ENCODE data around the gene YAF2. TPM values are rescaled to one million over a fixed set of nuclear protein-coding genes. Genes with fewer than 3 reads are reported as not detected.
"Not testable (repeated sequence)": the region's sequence is repeated elsewhere in the genome, so short reads cannot be mapped to it uniquely, and the experiment has no call there.

Gene YAF2
- polyA plus RNA-seq, 1 donor from 2014 or later = 20.1 TPM

DNA sequence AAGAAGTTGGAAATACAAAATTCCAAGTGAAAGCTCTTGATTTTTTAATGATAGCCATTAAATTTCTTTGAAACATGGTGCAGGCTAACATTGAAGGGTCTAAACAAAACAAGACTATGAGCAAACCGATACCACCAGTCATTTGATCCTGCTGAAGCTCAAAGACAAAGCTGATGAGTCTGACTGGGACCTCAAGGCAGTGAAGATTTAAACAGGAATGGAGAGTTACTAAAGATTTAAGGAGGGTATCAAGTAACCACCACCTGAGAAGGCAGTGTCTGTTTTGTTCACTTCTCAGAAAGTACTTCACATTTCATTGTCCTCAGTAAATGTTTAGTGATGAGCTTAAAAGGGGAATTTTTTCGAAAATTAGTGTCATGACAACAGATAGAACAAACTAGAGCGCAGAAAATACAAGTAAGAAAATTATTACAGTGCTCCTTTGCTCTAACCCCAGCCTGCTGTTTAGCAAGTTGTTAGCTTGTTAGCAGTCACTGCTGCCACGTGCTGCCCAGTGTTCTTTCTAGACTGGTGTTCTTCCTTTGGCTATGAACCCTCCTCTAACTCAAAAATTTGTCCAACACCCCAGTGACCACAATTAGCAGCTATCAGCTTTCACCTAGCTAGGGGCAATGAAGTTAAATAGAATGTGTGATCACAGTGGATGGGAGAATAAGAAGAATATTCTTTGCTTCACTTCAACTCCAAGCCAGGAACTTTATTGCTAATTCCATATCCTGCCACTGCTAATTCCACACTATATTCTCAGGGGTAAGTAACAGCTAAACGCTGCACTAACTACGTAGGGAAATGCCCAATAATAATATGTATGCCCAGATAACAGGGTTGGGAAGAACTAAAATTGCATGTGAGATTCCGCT, 41.1 kb downstream of the YAF2 start:
- Mint-ChIP-seq H3K36me3 (peaks cover 3% of the 10 kb centered on the region), H3K27ac (no peak overlapping the region), H3K4me1 (peaks cover 0 to 12% (median 3%) of the 10 kb centered on the region in 3 donors), H3K27me3 (no peaks in the 10 kb centered on the region), H3K9me3 (no peaks in the 10 kb centered on the region), H3K4me3 (no peak overlapping the region)

DNA sequence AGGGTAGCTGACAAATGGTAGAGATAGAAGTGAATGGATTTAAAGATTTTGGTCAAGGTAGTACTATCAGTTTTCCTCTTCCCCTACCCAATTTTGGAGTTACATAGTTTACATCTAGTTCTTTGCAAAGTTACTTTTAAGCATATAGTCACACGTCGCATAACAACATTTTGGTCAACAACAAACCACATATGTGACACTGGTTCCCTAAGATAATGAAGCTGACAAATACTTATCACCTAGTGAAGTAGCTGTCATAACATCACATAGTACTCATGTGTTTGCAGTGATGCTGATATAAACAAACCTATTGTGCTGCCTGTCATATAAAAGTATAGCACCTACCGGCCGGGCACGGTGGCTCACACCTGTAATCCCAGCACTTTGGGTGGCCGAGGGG, 45.4 kb downstream of the YAF2 start:
- peaks cover 4 to 20% (median 11%) of the 10 kb centered on the region in 3 donors for H3K4me1 Mint-ChIP-seq
- no peaks in the 10 kb centered on the region for H3K27me3 Mint-ChIP-seq
- no peak overlapping the region for H3K27ac Mint-ChIP-seq
- H3K9me3 Mint-ChIP-seq = no peaks in the 10 kb centered on the region
- H3K4me3 Mint-ChIP-seq = no peak overlapping the region
- no peaks in the 10 kb centered on the region for H3K36me3 Mint-ChIP-seq

DNA sequence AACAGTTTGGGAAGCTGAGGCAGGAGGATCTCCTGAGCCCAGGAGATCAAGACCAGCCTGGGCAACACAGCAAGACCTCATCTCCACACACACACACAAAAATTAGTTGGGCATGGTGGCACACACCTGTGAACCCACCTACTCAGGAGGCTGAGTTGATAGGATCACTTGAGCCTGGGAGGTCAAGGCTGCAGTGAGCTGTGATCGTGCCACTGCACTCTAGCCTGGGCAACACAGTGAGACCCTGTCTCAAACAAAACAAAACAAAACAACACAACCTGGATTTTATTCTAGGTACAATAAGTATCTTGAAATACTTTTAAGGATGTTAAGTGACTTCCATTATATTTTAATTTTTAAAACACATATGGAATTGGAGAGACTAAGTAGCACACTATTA, 45.8 kb downstream of the YAF2 start:
- Mint-ChIP-seq H3K4me3 (no peak overlapping the region), H3K36me3 (no peaks in the 10 kb centered on the region), H3K27me3 (no peaks in the 10 kb centered on the region), H3K27ac (peak overlapping the region in 1 of 3 donors; percentile 57), H3K9me3 (no peaks in the 10 kb centered on the region), H3K4me1 (peaks cover 4 to 20% (median 11%) of the 10 kb centered on the region in 3 donors)

DNA sequence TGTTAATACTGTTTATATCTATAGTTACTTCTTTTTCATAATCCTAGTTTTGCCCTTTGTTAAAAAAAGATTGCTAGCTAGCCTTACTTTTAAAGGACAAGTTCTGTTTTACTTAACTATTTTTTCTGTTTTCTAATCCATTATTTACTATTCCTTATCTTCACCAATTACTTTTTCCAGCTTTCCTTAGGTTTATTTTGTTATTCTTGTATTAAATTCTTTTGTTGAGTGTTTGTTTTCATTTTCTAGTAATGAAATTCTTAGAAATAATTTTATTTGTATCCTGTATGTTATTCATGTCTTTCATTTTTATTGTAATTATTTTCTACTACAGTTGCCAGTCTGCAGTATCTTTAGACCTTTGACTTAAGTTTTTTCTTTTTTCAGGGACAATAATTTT, 47.7 kb downstream of the YAF2 start:
- H3K4me3 Mint-ChIP-seq = no peak overlapping the region
- H3K9me3 Mint-ChIP-seq = no peaks in the 10 kb centered on the region
- H3K36me3 Mint-ChIP-seq = no peaks in the 10 kb centered on the region
- peaks cover 9 to 22% (median 13%) of the 10 kb centered on the region in 3 donors for H3K4me1 Mint-ChIP-seq
- no peaks in the 10 kb centered on the region for H3K27me3 Mint-ChIP-seq
- H3K27ac Mint-ChIP-seq = no peak overlapping the region

DNA sequence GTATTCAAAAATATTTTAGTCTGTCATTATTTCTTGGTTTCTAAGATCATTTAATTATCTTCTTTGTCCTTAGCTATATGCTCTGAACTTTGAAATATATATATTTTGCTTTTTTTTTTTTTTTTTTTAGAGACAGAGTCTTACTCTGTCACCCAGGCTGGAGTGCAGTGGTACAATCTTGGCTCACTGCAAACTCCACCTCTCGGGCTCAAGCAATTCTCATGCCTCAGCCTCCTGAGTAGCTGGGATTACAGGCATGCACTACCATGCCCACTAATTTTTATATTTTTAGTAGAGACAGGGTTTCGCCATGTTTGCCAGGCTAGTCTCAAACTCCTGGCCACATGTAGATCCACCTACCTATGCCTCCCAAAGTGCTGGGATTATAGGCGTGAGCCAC, 49.8 kb downstream of the YAF2 start:
- not testable (repeated sequence) for H3K27ac Mint-ChIP-seq, H3K36me3 Mint-ChIP-seq, H3K27me3 Mint-ChIP-seq, H3K9me3 Mint-ChIP-seq, H3K4me3 Mint-ChIP-seq
- peaks cover 9 to 20% (median 19%) of the 10 kb centered on the region in 3 donors for H3K4me1 Mint-ChIP-seq

DNA sequence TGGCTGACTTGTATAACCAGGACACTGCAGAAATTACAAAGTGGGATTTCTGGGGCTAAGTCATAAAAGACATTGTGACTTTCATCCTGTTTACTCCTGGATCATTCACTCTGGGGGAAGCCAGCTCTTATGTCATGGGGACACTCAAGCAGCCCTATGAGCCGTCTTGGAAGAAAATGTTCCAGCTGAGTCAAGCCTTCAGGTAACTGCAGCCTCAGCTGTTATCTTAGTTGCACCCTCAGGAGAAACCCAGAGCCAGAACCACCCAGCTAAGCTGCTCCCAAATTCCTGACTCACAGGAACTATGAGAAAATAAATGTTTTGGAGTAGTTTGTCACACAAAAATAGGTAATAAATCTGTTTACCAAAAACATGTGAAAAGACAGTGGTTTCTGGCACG, 50.2 kb downstream of the YAF2 start:
- no peaks in the 10 kb centered on the region for H3K9me3 Mint-ChIP-seq
- peaks cover 9 to 25% (median 20%) of the 10 kb centered on the region in 3 donors for H3K4me1 Mint-ChIP-seq
- H3K27ac Mint-ChIP-seq = no peak overlapping the region

DNA sequence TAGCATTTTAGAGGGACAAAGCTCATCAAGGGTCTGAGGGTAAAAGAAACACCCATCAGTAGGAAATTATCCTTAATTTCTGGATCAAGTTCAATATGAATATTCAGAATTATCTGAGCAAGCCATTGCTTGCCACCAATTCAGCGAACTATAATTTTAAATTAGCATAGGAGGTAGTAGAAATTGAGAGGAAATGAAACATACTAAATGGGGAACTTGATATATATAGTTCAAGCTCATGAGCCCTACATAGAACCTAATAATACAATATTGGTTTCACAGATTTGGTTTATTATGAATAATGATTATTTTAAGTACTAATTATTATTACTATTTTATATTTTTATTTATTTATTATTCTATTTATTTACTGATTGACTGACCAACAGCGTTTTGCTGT, 51.3 kb downstream of the YAF2 start:
- H3K9me3 Mint-ChIP-seq = no peaks in the 10 kb centered on the region
- no peak overlapping the region for H3K27ac Mint-ChIP-seq
- H3K4me3 Mint-ChIP-seq = peak overlapping the region in 3 of 4 donors; percentile 16 to 83 (median 79)
- peaks cover 9 to 30% (median 23%) of the 10 kb centered on the region in 3 donors for H3K4me1 Mint-ChIP-seq
- peaks cover 4% of the 10 kb centered on the region for H3K36me3 Mint-ChIP-seq
- H3K27me3 Mint-ChIP-seq = no peaks in the 10 kb centered on the region

More for the DNA sequence above, 50.2 kb downstream of the YAF2 start:
- Mint-ChIP-seq H3K4me3 (no peak overlapping the region), H3K36me3 (peaks cover 4% of the 10 kb centered on the region), H3K27me3 (no peaks in the 10 kb centered on the region)

DNA sequence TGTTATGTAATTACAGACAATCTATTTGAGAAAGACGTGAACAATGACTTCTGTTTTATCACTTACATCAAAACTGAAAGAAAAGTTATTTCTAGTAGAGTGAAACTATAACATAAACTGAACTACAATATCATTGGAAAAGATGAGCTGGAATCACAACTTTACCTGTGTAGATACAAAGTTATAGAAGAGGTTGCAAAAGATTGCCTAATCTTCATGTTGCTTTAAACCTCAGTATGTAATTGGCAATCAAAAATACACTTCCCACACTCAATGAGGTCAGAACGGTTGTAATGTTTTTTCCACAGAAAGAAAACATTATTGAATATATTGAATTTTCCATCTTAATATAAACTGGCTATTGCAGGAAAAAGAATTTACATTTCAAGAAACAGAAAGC, 55.7 kb downstream of the YAF2 start:
- no peaks in the 10 kb centered on the region for H3K9me3 Mint-ChIP-seq
- peaks cover 11% of the 10 kb centered on the region for H3K36me3 Mint-ChIP-seq
- H3K27me3 Mint-ChIP-seq = no peaks in the 10 kb centered on the region
- H3K4me3 Mint-ChIP-seq = no peak overlapping the region
- H3K4me1 Mint-ChIP-seq = peaks cover 4 to 23% (median 17%) of the 10 kb centered on the region in 3 donors
- no peak overlapping the region for H3K27ac Mint-ChIP-seq

DNA sequence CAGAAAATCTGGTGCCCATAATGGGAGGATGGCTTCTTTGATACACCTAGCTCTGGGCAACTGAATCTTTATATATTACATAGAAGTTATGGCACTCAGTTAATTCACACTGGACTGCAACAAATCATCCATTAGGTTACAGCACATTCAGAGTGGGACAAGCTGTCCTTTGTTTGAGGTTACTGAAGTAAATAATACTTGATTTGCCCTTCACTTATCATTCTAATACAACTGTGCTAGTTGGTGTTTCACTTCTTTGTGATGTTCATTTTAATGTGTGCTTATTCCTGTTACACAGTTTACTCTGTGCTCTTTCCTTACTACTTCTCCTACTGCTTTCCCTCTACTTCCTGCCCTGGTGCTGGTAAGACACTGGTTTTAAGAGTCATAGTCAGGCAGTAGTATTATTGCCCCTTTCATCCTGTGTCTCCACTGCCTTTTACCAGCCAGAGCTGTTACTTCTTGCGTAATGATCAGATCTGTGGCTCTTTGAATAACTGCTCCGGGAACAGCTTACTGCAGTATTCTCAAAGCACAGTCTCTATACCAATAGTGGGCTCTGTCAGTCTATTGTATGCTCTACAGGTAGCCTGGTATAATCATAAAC, 57.0 kb downstream of the YAF2 start:
- Mint-ChIP-seq H3K9me3 (peaks cover 0 to 4% (median 0%) of the 10 kb centered on the region in 3 donors), H3K4me1 (peaks cover 2 to 29% (median 12%) of the 10 kb centered on the region in 3 donors)

DNA sequence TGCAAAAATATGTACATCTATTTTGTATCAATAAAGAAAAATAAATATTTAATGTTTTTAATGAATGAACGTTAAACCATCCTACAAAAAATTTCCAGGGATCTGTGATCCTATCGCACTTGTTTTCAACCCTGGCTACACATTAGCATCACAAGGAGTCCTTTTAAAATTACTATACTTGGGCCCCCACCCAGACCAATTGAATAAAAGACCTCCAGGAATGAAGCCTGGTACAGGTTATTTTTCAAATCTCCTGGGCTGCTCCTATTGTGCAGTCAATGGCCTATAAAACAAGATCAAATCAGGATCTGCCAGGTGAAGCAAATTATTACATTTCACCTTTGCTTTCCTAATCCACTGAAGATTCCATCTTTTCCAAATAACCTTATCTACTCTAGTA, 59.9 kb downstream of the YAF2 start:
- Mint-ChIP-seq H3K9me3 (peaks cover 0 to 9% (median 4%) of the 10 kb centered on the region in 3 donors), H3K4me1 (peaks cover 15 to 35% (median 26%) of the 10 kb centered on the region in 3 donors), H3K36me3 (peaks cover 10% of the 10 kb centered on the region), H3K27ac (no peak overlapping the region), H3K27me3 (no peaks in the 10 kb centered on the region), H3K4me3 (no peak overlapping the region)

More for the DNA sequence above, 57.0 kb downstream of the YAF2 start:
- Mint-ChIP-seq H3K4me3 (no peak overlapping the region), H3K36me3 (peaks cover 14% of the 10 kb centered on the region), H3K27ac (peak overlapping the region in 2 of 3 donors; percentile 7 to 54), H3K27me3 (no peaks in the 10 kb centered on the region)

DNA sequence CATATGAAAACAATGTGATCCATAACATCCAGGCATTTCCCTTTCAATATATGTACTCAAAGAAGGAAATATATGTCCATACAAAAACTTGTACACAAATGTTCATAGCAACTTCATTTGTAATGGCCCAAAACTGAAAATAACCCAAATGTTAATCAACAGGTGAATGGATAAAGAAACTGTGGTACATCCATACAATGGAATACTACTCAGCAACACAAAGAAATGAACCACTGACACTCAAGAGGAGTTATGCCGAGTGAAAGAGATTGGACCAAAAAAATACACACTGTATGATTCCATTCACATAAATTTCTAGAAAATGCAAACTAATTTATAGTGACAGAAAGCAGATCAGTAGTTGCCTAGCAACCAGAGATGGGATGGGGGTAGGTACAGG, 63.1 kb downstream of the YAF2 start:
- Mint-ChIP-seq H3K4me1 (peaks cover 27 to 45% (median 30%) of the 10 kb centered on the region in 3 donors), H3K27ac (no peak overlapping the region), H3K4me3 (no peak overlapping the region), H3K27me3 (no peaks in the 10 kb centered on the region), H3K9me3 (peaks cover 0 to 9% (median 4%) of the 10 kb centered on the region in 3 donors), H3K36me3 (peaks cover 10% of the 10 kb centered on the region)

DNA sequence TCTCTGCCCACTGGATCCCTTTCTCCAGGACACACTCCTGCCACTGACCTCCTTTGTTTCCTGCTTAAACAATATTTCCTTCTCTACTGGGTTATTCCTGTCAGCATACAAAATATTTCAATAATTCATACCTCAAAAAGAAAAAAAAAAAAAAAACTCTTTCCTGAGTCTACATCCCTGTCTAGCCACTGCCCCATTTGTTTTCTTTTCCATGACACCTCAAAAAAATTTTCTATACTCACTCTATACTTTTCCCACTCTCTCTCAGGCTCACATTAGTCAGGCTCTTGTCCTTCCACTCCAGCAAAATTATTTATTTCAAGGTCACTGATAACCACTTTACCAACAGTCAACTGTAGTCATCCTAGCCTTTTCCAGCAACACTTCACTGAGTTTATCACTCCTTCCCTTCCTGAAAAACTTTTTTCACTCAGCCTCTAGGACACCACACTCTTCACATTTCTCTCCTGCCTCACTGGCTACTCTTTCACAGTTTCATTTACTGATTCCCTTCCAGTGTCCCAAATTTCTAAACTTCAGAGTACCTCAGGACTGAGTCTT, 64.0 kb downstream of the YAF2 start:
- no peak overlapping the region for H3K4me3 Mint-ChIP-seq
- H3K9me3 Mint-ChIP-seq = peaks cover 0 to 9% (median 4%) of the 10 kb centered on the region in 3 donors
- peaks cover 10% of the 10 kb centered on the region for H3K36me3 Mint-ChIP-seq

DNA sequence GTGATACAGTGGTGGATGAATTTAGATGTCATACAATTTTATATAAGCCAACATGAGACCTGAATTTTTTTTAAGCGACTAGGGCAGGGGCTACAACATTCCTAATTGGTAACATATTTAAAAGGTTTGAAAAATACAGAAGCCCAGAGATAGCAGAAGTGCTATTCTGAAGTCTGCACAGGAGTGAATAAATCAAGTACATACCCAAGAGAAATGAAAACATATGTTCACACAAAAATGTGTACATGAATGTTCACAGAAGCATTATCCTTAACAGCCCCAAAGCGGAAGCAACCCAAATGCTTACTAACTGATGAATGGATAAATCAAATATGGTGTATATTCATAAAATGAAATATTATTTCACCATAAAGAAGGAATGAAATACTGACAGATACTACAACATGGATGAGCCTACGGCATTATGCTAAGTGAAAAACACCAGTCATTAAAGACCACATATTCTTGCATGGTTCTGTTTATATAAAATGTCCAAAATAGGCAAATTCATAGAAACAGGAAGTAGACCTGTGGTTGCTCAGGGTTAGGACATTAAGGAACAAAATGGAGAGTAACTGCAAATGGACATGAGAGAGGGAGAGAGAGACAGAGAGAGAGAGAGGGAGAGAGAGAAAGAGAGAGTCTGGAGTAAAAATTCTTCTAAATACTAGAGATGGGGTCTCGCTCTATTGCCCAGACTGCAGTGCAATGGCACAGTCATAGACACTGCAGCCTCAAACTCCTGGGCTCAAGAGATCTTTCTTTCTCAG, 65.4 kb downstream of the YAF2 start:
- H3K36me3 Mint-ChIP-seq = peaks cover 11% of the 10 kb centered on the region
- H3K4me3 Mint-ChIP-seq = peak overlapping the region in 1 of 4 donors; percentile 21
- no peak overlapping the region for H3K27ac Mint-ChIP-seq
- peaks cover 27 to 48% (median 34%) of the 10 kb centered on the region in 3 donors for H3K4me1 Mint-ChIP-seq
- H3K27me3 Mint-ChIP-seq = no peaks in the 10 kb centered on the region
- peaks cover 0 to 9% (median 4%) of the 10 kb centered on the region in 3 donors for H3K9me3 Mint-ChIP-seq

More for the DNA sequence above, 64.0 kb downstream of the YAF2 start:
- peaks cover 27 to 46% (median 32%) of the 10 kb centered on the region in 3 donors for H3K4me1 Mint-ChIP-seq
- H3K27me3 Mint-ChIP-seq = no peaks in the 10 kb centered on the region
- H3K27ac Mint-ChIP-seq = peak overlapping the region in 2 of 3 donors; percentile 5 to 54

DNA sequence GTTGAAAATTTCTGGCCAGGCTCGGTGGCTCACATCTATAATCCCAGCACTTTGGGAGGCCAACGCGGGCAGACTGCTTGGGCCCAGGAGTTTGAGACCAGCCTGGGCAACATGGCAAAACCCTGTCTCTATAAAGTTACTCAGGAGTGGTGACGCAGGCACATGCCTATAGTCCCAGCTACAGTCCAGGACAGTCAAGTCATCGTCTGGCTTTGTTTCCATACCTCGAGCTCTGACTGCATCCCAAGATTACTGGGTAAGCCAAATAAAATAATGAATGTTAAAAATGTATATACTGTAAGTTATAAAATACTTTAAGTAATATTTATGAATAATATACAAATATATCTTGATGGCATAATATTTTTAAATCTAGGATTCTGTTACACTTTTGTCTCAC, 70.3 kb downstream of the YAF2 start:
- Mint-ChIP-seq H3K9me3 (no peaks in the 10 kb centered on the region), H3K27ac (no peak overlapping the region), H3K36me3 (peaks cover 7% of the 10 kb centered on the region), H3K4me1 (peaks cover 10 to 42% (median 17%) of the 10 kb centered on the region in 3 donors), H3K27me3 (no peaks in the 10 kb centered on the region), H3K4me3 (no peak overlapping the region)
